ENCODE results near the gene ADAMTSL1.
A peak's percentile ranks its signal among the peaks of the same experiment; 100 is the strongest.

The ADAMTSL1 gene

DNA sequence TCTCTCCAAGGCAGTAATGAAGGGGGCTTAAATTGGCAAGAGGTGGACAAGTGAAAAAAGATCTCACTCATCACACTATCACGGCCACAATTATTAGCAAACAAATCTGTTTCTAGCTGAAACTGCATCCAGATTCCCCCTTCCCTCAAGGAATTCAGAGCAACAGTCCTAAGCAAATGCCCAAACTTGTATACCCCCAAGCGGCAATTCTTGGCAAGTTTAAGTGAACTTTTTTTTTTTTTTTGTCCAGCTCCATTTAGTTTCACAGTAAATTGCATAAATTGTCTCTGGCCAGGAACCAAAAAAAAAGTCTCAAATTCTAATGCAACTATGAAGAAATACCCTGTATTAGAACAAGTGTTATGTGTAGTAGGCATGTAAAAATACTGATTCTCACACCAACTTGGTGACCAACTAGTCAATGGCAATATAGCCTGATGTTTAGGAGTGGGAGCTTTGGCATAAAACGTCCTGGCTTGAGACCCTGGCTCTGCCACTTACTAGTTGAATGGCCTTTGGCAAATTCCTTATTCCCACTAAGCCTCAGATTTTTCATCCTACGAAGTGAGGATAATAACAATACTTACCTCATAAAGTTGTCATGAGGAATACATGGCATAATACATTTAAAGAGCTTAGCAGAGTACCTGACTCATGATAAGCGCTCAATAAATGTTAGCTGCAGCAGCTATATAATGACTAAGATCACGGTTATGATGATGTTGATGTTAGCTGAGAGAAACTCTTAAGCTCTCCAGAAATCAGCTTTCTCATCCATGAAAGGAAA lies 193.2 kb downstream of the ADAMTSL1 start:
- no peak for DNase-seq

GRCh38 chr9:18668944-18669343 lies 195.0 kb downstream of the ADAMTSL1 start:
- no peak for DNase-seq

DNA sequence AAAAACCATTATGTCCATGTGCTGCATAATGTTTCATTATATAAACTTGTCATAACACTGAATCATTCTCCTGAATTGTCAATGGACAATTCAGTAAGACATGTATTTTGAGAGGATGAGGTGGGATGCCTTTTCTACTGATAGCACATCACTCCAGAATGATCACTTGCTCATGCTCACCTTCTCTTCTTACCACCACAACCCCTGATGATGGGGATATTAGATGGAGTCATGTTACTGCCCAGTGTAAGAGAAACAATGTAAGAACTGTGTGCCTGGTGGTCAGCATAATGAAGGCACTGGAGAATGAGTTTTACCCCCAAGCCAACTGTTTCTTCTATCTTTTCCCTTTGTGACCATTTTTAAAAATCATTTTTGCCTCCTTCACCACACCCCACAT lies 198.8 kb downstream of the ADAMTSL1 start:
- no peak for DNase-seq

GRCh38 chr9:18673179-18673578 lies 199.2 kb downstream of the ADAMTSL1 start:
- DNase-seq: no peak

- DNase-seq: peak; percentile 21
These were observed 201.4 kb downstream of the ADAMTSL1 start for GRCh38 chr9:18675332-18675731.

GRCh38 chr9:18675973-18676372 lies 202.0 kb downstream of the ADAMTSL1 start:
- no peak for DNase-seq

- DNase-seq: no peak
These were observed 202.6 kb downstream of the ADAMTSL1 start for GRCh38 chr9:18676525-18676924.

DNA sequence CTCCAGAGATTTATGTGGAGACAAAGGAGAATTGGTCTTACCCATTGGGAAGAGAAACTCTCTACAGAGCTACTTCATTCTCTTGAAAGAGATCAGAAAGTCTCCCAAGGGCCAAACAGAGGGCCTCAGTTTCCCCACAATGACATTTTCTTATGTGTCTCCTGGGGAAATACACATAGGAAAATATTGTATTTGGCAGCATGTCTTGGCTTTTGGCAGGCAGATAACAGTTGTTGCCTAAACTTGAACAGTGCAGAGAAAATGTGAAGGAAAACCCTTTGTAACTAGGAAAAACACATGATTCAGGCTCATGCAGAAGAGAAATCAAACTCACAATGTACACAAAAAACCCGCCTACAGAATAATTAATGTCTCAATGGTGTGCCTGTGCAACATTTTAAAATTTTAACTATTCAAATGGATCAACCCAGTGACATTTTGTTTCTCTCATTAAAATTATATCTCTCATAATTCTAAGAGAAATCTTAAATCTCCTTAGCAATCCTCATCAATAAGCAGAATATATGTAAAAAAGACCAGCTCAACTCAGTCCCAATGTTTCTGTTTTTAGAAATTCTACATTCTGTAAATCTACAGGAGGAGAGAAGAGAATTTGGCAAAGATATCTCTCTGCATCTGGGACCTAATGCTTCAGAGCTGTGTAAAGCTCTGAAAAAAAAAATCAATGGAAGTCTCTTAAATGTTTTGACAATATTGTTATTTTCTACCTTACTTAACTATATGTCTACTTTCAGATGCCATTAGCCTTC lies 205.1 kb downstream of the ADAMTSL1 start:
- DNase-seq: no peak

DNA sequence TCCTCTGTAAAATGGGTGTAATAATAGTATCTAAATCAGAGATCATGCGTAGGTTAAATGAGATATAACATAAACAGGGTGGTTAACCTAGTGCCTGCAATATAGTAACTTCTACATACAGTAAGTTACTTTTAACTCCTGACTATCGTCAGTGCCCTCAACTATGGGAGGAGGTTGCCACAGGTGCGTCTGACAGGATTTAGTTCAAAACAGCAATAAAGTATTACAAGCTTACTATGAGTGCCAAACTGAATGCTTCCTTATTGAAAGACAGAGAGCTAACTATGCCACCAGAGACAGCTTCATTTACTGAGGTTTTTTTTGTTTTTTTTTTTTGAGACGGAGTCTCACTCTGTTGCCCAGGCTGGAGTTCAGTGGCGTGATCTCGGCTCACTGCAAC lies 209.0 kb downstream of the ADAMTSL1 start:
- DNase-seq: no peak

DNA sequence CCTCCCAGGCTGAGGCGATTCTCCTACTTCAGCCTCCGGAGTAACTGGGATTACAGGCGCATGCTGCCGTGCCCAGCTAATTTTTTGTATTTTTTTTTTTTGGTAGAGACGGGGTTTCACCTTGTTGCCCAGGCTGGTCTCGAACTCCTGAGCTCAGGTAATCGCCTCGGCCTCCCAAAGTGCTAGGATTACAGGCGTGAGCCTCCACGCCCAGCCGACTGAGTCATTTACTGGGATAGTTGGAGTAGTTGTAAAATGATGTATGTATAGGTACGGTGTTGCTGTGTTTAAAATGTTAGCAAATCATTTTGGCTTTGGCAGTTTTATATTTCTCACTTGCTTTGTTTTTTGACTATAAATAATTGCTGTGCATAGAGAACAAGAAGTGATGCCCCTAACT lies 209.4 kb downstream of the ADAMTSL1 start:
- DNase-seq: no peak

DNA sequence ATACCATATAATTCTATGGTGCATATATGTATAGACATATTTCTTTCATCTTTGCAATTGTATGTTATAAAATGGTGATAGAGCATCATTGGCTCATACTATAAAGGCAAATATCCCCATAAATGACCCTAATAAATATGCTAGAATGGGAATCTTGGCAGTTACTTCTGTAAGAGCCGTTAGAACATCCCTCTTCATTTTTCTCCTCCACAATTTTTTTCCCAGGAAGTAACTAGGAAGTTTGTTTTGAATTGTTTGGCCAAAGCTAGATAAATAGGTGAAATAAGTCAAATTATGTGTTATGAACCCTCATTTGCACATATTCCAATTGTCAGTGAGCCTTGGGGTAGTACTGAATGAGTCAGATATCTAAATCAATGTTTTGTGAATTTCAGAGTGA lies 209.9 kb downstream of the ADAMTSL1 start:
- DNase-seq: no peak

GRCh38 chr9:18684593-18685317 lies 210.8 kb downstream of the ADAMTSL1 start:
- no peak for DNase-seq

DNA sequence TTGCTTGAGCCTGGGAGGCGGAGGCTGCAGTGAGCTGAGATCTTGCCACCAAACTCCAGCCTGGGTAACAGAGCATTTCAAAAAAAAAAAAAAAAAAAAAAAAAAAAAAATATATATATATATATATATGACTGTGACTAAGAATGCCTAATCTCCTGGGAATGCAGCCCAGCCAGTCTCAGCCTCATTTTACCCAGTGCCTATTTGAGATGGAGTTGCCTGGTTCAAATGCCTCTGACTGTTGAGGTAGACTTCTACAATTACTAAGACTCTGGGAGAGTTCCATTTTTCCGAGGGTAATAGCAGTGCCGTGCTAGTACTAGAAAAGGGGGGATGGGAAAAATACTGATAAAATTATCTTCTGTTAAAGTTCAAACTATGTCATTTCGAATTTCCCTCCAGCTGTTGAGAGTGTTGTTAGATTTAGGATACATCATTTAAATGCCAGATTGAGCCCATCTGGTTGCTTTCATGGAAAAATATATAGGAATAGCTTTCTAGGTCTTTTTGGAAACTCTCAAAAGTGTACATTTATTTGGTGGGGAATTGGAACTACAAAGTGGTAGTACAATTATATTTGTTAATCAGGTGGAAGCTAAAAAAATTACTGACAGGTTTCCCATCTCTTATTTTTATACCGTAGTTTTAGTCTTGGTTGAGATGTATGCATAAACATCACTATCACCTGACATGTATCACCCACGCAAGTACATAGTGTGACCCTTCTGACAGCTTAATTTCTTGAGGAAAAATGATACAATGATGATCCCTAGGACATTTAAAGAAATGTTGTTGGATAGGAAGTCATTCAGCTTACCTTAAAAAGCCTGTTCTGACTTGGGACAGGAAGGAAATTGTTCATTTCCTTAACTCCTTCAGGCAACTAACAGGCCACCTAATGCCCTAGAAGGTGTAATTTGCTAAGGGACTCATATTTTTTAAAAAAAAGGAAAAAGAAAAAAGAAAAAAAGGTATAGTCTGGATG lies 214.9 kb downstream of the ADAMTSL1 start:
- peak; percentile 57 for DNase-seq

- peak; percentile 65 for DNase-seq
These were observed 216.0 kb downstream of the ADAMTSL1 start for GRCh38 chr9:18689921-18690320.

- no peak for DNase-seq
These were observed 218.3 kb downstream of the ADAMTSL1 start for GRCh38 chr9:18692268-18692667.

DNA sequence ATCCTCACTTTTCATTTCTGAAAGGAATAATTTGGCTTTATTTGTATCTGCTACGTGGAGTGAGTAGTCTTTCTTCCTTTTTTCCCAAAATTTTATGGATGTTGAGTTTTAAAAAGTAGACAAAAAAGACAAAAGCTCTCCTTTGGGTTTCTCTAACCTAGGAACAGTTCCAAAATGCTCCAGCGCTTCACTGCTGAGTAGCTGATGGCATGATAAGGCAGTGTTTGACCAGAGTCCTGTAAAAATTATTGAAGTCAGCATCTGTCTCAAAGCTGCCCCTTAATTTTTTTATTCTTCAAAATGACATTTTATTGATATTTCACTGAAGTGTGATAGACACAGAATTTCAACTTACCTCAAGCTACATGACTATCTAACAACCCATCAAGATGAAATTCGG lies 219.0 kb downstream of the ADAMTSL1 start:
- no peak for DNase-seq

- no peak for DNase-seq
These were observed 221.2 kb downstream of the ADAMTSL1 start for GRCh38 chr9:18694959-18695668.

GRCh38 chr9:18698992-18699391 lies 225.0 kb downstream of the ADAMTSL1 start:
- no peak for DNase-seq

DNA sequence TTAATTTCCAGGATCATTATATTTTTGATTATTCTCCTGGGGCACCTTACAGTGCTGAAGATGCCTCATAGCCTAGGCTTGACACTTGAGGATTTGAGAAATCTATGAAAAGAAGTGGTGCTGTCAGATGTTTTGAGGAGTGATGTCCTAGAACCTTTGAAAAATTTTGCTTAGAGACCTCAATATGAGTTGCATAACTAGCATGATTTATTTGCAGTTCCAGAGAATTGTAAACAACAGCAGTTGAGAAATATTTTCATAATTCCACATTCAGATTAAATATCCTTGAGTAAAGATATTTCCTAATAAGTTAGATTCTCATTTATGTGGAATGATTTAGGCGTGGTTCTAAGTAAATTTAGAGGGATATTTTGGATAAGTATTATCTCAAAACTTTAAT lies 225.8 kb downstream of the ADAMTSL1 start:
- no peak for DNase-seq

- DNase-seq: no peak
These were observed 226.8 kb downstream of the ADAMTSL1 start for GRCh38 chr9:18700714-18701113.

- DNase-seq: no peak
These were observed 229.4 kb downstream of the ADAMTSL1 start for GRCh38 chr9:18703151-18703900.
